Measurements from ENCODE around the gene DDR1. TPM values are rescaled to one million over a fixed set of nuclear protein-coding genes. Genes with fewer than 3 reads are reported as not detected.
A peak's percentile ranks its signal among the peaks of the same experiment; 100 is the strongest.

The DDR1 gene
- polyA plus RNA-seq, 1 donor (not counting 4 experiments of a cell fraction or from before 2014, with no cell fraction given): 104 TPM

- Histone ChIP-seq H3K4me3 (ENCODE audit: control insufficient read depth in 2 of 3, extremely low read depth in 1 of 3, insufficient read depth in 2 of 3, low read depth in 1 of 3, low read length in 3 of 3) (no peak overlapping the region), H3K4me1 (ENCODE audit: control insufficient read depth, extremely low read depth, insufficient read depth, low read length) (peaks cover 11% of the 10 kb centered on the region), H3K79me2 (ENCODE audit: control insufficient read depth, insufficient read depth, low read length) (no peaks in the 10 kb centered on the region), H3K9me3 (ENCODE audit: control insufficient read depth, low read depth, low read length) (no peaks in the 10 kb centered on the region), H3K36me3 (ENCODE audit: control insufficient read depth in 2 of 2, extremely low read depth in 1 of 2, insufficient read depth in 2 of 2, low read length in 2 of 2) (no peaks in the 10 kb centered on the region), H3K9me1 (ENCODE audit: control insufficient read depth, extremely low read depth, insufficient read depth, low read length) (no peaks in the 10 kb centered on the region), H3K4me2 (ENCODE audit: control insufficient read depth, extremely low read depth, insufficient read depth, low read depth, low read length) (peak overlapping the region; percentile 42), H3K27me3 (ENCODE audit: control insufficient read depth, extremely low read depth, insufficient read depth, low read length) (peaks cover 4% of the 10 kb centered on the region), H3K27ac (ENCODE audit: control insufficient read depth, insufficient read depth, low read length) (no peak overlapping the region), H3K9ac (ENCODE audit: control insufficient read depth, extremely low read depth, insufficient read depth, low read length) (no peak overlapping the region), H2AFZ (ENCODE audit: control insufficient read depth, low read length) (peak overlapping the region; percentile 92), H4K20me1 (ENCODE audit: control insufficient read depth, extremely low read depth, insufficient read depth, low read length) (no peaks in the 10 kb centered on the region)
- dilution Hi-C loops (cut with MboI; ENCODE audit: extremely low pct_ligation_motif_present, low sequenced_read_pairs): loop anchor here (25.0 kb wide), 1 partner anchor 120 kb away; no protein-coding TSS in a partner anchor
- DNase-seq (ENCODE audit: low read depth, low spot score) (peak; percentile 56), FAIRE-seq (peak; percentile 77)
- TF ChIP-seq, protein P1, sequence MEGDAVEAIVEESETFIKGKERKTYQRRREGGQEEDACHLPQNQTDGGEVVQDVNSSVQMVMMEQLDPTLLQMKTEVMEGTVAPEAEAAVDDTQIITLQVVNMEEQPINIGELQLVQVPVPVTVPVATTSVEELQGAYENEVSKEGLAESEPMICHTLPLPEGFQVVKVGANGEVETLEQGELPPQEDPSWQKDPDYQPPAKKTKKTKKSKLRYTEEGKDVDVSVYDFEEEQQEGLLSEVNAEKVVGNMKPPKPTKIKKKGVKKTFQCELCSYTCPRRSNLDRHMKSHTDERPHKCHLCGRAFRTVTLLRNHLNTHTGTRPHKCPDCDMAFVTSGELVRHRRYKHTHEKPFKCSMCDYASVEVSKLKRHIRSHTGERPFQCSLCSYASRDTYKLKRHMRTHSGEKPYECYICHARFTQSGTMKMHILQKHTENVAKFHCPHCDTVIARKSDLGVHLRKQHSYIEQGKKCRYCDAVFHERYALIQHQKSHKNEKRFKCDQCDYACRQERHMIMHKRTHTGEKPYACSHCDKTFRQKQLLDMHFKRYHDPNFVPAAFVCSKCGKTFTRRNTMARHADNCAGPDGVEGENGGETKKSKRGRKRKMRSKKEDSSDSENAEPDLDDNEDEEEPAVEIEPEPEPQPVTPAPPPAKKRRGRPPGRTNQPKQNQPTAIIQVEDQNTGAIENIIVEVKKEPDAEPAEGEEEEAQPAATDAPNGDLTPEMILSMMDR (optimal IDR thresholded peaks at IDR 0.05 in 1 of 3, IDR thresholded peaks at IDR 0.05 in 1 of 3, conservative IDR thresholded peaks at IDR 0.05 in 1 of 3; ENCODE audit: extremely low read depth in 1 of 3, insufficient read depth in 2 of 3, low read length in 3 of 3): peak; percentile 59 to 83 (median 64)
- TF ChIP-seq EZH2 (IDR thresholded peaks at IDR 0.05; ENCODE audit: low read length): no peak
These were observed 58.2 kb downstream of the DDR1 start for GRCh38 chr6:30942338-30943060.

DNA sequence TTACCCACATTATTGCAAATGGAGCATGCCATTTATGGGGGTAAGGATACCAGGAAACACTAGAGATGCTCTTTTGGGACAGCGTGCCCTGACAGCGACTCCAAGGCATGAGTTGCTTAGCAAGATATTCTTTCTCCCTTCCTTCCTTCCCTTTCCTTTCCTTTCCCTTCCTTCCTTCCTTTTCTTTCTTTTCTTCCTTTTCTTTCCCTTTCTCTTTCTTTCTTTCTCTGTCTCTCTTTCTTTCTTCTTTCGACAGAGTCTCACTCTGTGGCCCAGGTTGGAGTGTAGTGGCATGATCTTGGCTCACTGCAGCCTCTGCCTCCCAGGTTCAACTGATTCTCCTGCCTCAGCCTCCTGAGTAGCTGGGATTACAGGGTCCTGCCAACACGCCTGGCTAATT is 59.7 kb downstream of the DDR1 start:
- Histone ChIP-seq H3K4me2 (ENCODE audit: control insufficient read depth, extremely low read depth, insufficient read depth, low read depth, low read length) (no peak overlapping the region), H3K4me3 (ENCODE audit: control insufficient read depth in 2 of 3, extremely low read depth in 1 of 3, insufficient read depth in 2 of 3, low read depth in 1 of 3, low read length in 3 of 3) (no peak overlapping the region), H3K9me3 (ENCODE audit: control insufficient read depth, low read depth, low read length) (no peaks in the 10 kb centered on the region), H3K9ac (ENCODE audit: control insufficient read depth, extremely low read depth, insufficient read depth, low read length) (no peak overlapping the region), H3K79me2 (ENCODE audit: control insufficient read depth, insufficient read depth, low read length) (no peaks in the 10 kb centered on the region), H3K36me3 (ENCODE audit: control insufficient read depth in 2 of 2, extremely low read depth in 1 of 2, insufficient read depth in 2 of 2, low read length in 2 of 2) (no peaks in the 10 kb centered on the region), H3K9me1 (ENCODE audit: control insufficient read depth, extremely low read depth, insufficient read depth, low read length) (no peaks in the 10 kb centered on the region), H3K4me1 (ENCODE audit: control insufficient read depth, extremely low read depth, insufficient read depth, low read length) (peaks cover 11% of the 10 kb centered on the region), H3K27me3 (ENCODE audit: control insufficient read depth, extremely low read depth, insufficient read depth, low read length) (peaks cover 7% of the 10 kb centered on the region), H3K27ac (ENCODE audit: control insufficient read depth, insufficient read depth, low read length) (no peak overlapping the region), H2AFZ (ENCODE audit: control insufficient read depth, low read length) (no peak overlapping the region), H4K20me1 (ENCODE audit: control insufficient read depth, extremely low read depth, insufficient read depth, low read length) (no peaks in the 10 kb centered on the region)
- FAIRE-seq (no peak), DNase-seq (ENCODE audit: low read depth, low spot score) (no peak)
- TF ChIP-seq EZH2 (IDR thresholded peaks at IDR 0.05; ENCODE audit: low read length): no peak
- TF ChIP-seq, protein P1 (optimal IDR thresholded peaks at IDR 0.05 in 1 of 3, IDR thresholded peaks at IDR 0.05 in 1 of 3, conservative IDR thresholded peaks at IDR 0.05 in 1 of 3; ENCODE audit: extremely low read depth in 1 of 3, insufficient read depth in 2 of 3, low read length in 3 of 3): no peak
- dilution Hi-C loops (cut with MboI; ENCODE audit: extremely low pct_ligation_motif_present, low sequenced_read_pairs): loop anchor here (25.0 kb wide), 1 partner anchor 118 kb away; no protein-coding TSS in a partner anchor
